Stimulated activated effector memory CD8-positive, alpha-beta T cell treated with anti-CD3 and anti-CD28 coated beads, Interleukin-12 subunit alpha, Interleukin-12 subunit beta, amount 100 ng/mL, for 72 hours (primary cell): ENCODE results near the gene CNRIP1.
A peak's percentile ranks its signal among the peaks of the same experiment; 100 is the strongest.

Experiments
- ATAC-seq: fragments of 150-1000 bp; cut with Tn5 transposase; 2 replicates; pipeline ENCODE4 v1.10.0; 2021
- DNase-seq, 2 donors: peaks; one replicate each; pipeline ENCODE4 v3.0.0; 2021 to 2022; ENCODE audit warnings: low spot score in 2 of 2
- H3K27ac Mint-ChIP-seq: one replicate; pipeline ENCODE4 v1.8.0; 2022; ENCODE audit warnings: mild to moderate bottlenecking, mixed read lengths
- H3K36me3 Mint-ChIP-seq: one replicate; pipeline ENCODE4 v1.8.0; 2022; ENCODE audit warnings: mild to moderate bottlenecking, mixed read lengths
- H3K4me1 Mint-ChIP-seq: one replicate; pipeline ENCODE4 v1.8.0; 2022; ENCODE audit warnings: mixed read lengths
- H3K4me3 Mint-ChIP-seq: one replicate; pipeline ENCODE4 v1.8.0; 2022; ENCODE audit warnings: mild to moderate bottlenecking, mixed read lengths
- H3K9me3 Mint-ChIP-seq: one replicate; pipeline ENCODE4 v1.8.0; 2022; ENCODE audit warnings: mixed read lengths

Gene CNRIP1

GRCh38 chr2:68252400-68253218 lies 67.1 kb downstream of the CNRIP1 start, which contains the start of gene PPP3R1:
PPP3R1 (minus strand) TSS chr2:68252532; CDS start chr2:68252127, 405 bp downstream.
- ATAC-seq, result peak; percentile 94

DNA sequence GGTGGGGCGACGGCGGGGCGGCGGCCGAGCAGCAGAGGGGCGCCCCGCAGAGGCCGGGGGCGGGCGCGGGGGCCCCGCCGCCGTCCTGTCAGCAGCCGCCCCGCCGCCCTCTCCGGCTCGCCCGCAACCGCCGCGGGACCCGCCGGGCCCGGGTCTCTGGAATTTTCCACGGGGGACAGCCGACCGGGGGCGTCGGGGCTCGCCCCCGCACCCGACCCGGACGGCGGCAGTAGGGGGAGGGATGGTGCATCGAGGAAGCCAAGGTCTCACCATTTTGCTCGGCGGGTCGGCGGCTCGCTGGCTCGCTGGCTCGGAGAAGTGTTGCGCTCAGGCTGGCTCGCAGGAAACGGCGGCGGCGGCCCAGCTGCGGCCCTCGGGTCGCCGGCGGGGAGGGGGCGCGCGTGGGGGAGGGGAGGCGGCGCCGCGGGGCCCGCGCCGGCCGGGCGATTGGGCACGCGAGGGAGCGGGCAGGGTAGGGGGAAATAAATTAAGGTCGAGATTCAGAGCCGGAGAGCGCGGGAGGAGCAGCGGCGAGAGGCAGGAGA lies 67.8 kb downstream of the CNRIP1 start:
- Mint-ChIP-seq H3K4me1 (peaks cover 30% of the 10 kb centered on the region), H3K36me3 (peaks cover 10% of the 10 kb centered on the region), H3K9me3 (no peaks in the 10 kb centered on the region), H3K4me3 (no peak overlapping the region), H3K27ac (peak overlapping the region; percentile 97)
- DNase-seq, result peak in 1 of 2 donors; percentile 39
- peak; percentile 27 for ATAC-seq

More at GRCh38 chr2:68252400-68253218, 67.1 kb downstream of the CNRIP1 start, which contains the start of gene PPP3R1:
- H3K9me3 Mint-ChIP-seq, result no peaks in the 10 kb centered on the region
- DNase-seq, result peak; percentile 86 to 96
- no peak within 1 kb of the TSS for H3K4me3 Mint-ChIP-seq
- peaks cover 10% of the 10 kb centered on the region for H3K36me3 Mint-ChIP-seq
- H3K27ac Mint-ChIP-seq, result peak within 1 kb of the TSS; percentile 97
- peaks cover 31% of the 10 kb centered on the region for H3K4me1 Mint-ChIP-seq

GRCh38 chr2:68251187-68251854 lies 68.4 kb downstream of the CNRIP1 start:
- no peak overlapping the region for H3K4me3 Mint-ChIP-seq
- peak; percentile 71 for ATAC-seq
- peak overlapping the region; percentile 97 for H3K27ac Mint-ChIP-seq
- H3K36me3 Mint-ChIP-seq, result peaks cover 10% of the 10 kb centered on the region
- H3K4me1 Mint-ChIP-seq, result peaks cover 25% of the 10 kb centered on the region
- no peaks in the 10 kb centered on the region for H3K9me3 Mint-ChIP-seq
- DNase-seq, result peak; percentile 32 to 81

- ATAC-seq (no peak), DNase-seq (no peak)
- H3K4me3 Mint-ChIP-seq, result no peak overlapping the region
- peaks cover 10% of the 10 kb centered on the region for H3K36me3 Mint-ChIP-seq
- peaks cover 25% of the 10 kb centered on the region for H3K4me1 Mint-ChIP-seq
- H3K9me3 Mint-ChIP-seq, result no peaks in the 10 kb centered on the region
- peak overlapping the region; percentile 97 for H3K27ac Mint-ChIP-seq
Measured at GRCh38 chr2:68250652-68251186, 69.0 kb downstream of the CNRIP1 start.

- Mint-ChIP-seq H3K9me3 (no peaks in the 10 kb centered on the region), H3K4me3 (no peak overlapping the region), H3K27ac (peak overlapping the region; percentile 97), H3K36me3 (peaks cover 10% of the 10 kb centered on the region), H3K4me1 (peaks cover 25% of the 10 kb centered on the region)
- ATAC-seq (no peak), DNase-seq (no peak)
Measured at GRCh38 chr2:68250196-68250595, 69.6 kb downstream of the CNRIP1 start.

GRCh38 chr2:68248806-68249205 lies 70.9 kb downstream of the CNRIP1 start:
- H3K4me3 Mint-ChIP-seq, result no peak overlapping the region
- H3K27ac Mint-ChIP-seq, result no peak overlapping the region
- no peak for ATAC-seq
- peaks cover 17% of the 10 kb centered on the region for H3K4me1 Mint-ChIP-seq
- peaks cover 10% of the 10 kb centered on the region for H3K36me3 Mint-ChIP-seq
- no peak for DNase-seq
- H3K9me3 Mint-ChIP-seq, result no peaks in the 10 kb centered on the region

- H3K4me1 Mint-ChIP-seq, result peaks cover 17% of the 10 kb centered on the region
- no peak overlapping the region for H3K4me3 Mint-ChIP-seq
- no peak for DNase-seq
- no peak overlapping the region for H3K27ac Mint-ChIP-seq
- no peaks in the 10 kb centered on the region for H3K9me3 Mint-ChIP-seq
- no peak for ATAC-seq
- H3K36me3 Mint-ChIP-seq, result peaks cover 10% of the 10 kb centered on the region
Measured at GRCh38 chr2:68248361-68248760, 71.4 kb downstream of the CNRIP1 start.

- no peaks in the 10 kb centered on the region for H3K36me3 Mint-ChIP-seq
- H3K4me1 Mint-ChIP-seq, result peaks cover 17% of the 10 kb centered on the region
- ATAC-seq, result no peak
- no peaks in the 10 kb centered on the region for H3K9me3 Mint-ChIP-seq
- no peak for DNase-seq
- H3K4me3 Mint-ChIP-seq, result no peak overlapping the region
- H3K27ac Mint-ChIP-seq, result no peak overlapping the region
Measured at GRCh38 chr2:68246396-68246795, 73.4 kb downstream of the CNRIP1 start.

DNA sequence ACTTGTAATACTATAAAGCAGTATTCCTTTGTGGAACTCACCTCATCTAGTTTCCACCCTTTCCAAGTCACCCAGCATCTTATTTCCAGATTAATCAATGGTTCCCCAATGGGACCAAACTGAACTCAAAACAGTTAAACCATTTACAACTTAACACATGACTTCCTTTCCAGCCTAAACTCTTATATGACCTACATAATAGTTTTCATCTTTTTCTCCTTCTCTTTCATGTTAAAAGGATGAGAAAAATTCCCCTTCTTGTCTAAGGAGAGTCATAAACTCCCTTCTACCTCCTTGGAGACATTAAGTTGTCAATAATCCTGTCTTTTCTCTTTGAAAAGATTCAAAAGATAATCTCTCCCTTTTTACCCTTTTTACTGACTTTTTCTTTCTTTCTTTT lies 74.1 kb downstream of the CNRIP1 start:
- Mint-ChIP-seq H3K4me3 (no peak overlapping the region), H3K9me3 (no peaks in the 10 kb centered on the region), H3K4me1 (peaks cover 13% of the 10 kb centered on the region), H3K27ac (no peak overlapping the region), H3K36me3 (no peaks in the 10 kb centered on the region)
- DNase-seq (no peak), ATAC-seq (no peak)

DNA sequence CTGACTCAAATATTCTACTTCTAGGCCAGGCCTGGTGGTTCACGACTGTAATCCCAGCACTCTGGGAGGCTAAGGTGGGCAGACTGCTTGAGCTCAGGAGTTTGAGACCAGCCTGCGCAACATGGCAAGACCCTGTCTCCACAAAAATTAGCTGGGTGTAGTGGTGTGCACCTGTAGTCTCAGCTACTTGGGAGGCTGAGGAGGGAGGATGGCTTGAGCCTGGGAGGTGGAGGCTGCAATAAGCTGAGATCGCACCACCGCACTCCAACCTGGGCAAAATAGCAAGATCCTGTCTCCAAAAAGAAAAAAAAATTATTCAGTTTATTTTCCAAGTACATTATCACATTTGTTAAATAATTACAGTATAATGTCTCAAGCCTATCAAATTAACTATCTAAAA lies 74.7 kb downstream of the CNRIP1 start:
- no peaks in the 10 kb centered on the region for H3K9me3 Mint-ChIP-seq
- H3K4me1 Mint-ChIP-seq, result peaks cover 13% of the 10 kb centered on the region
- ATAC-seq (no peak), DNase-seq (no peak)
- H3K36me3 Mint-ChIP-seq, result no peaks in the 10 kb centered on the region
- no peak overlapping the region for H3K4me3 Mint-ChIP-seq
- H3K27ac Mint-ChIP-seq, result no peak overlapping the region

DNA sequence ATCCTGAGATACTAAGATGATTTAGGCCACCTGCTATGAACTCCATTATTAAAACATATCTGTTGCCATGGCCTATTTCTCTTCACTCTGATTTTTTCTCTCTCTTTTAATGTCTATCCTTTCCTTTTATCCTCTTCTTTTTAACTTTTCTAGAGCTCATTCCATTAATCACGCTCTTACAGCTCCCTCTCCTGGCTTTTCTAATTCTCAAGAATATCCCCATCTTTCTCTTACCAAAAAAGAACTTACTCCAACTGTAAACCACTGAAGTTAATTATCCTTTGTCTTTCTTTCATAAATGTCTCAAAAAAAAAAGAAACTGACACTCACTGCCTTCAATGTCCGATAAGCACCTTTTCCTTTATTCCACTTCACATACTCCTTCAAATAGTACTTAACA lies 75.3 kb downstream of the CNRIP1 start:
- Mint-ChIP-seq H3K4me3 (no peak overlapping the region), H3K36me3 (no peaks in the 10 kb centered on the region), H3K9me3 (no peaks in the 10 kb centered on the region), H3K4me1 (peaks cover 14% of the 10 kb centered on the region), H3K27ac (no peak overlapping the region)
- DNase-seq (no peak), ATAC-seq (no peak)
